CD14-positive monocyte (primary cell): ENCODE data around the gene FCN3. TPM values are rescaled to one million over a fixed set of nuclear protein-coding genes. Genes with fewer than 3 reads are reported as not detected.

Experiments used
- DNase-seq, 3 donors: peaks; one replicate each; pipeline ENCODE4 v3.0.0-alpha.2; 2011 to 2022
- H2AFZ ChIP-seq: 2 replicates; pipeline ENCODE4 v1.6.0; 2012; ENCODE audit warnings: mild to moderate bottlenecking, low read depth, low read length, inconsistent platforms; ENCODE audit not compliant: insufficient read depth, poor library complexity, severe bottlenecking
- H3K27ac ChIP-seq, 2 donors: 1 replicate in 1 of 2; 2 replicates in 1 of 2; pipeline ENCODE4 v1.5.1; 2012 to 2013; ENCODE audit warnings: low read length in 2 of 2, control low read depth in 1 of 2, inconsistent platforms in 1 of 2, low read depth in 1 of 2, mild to moderate bottlenecking in 1 of 2
- H3K27me3 ChIP-seq, 2 donors: one replicate each; pipeline versions ENCODE4 v1.6.0 to v1.6.1; 2011 to 2013; ENCODE audit warnings: low read length in 2 of 2; ENCODE audit not compliant: control insufficient read depth in 2 of 2, insufficient read depth in 2 of 2
- H3K36me3 ChIP-seq, 2 donors: replicated peaks in 1 of 2; 1 replicate in 1 of 2; 2 replicates in 1 of 2; pipeline versions ENCODE4 v1.5.1 to v1.6.1; 2012 to 2013; ENCODE audit warnings: low read length in 2 of 2, control low read depth in 1 of 2, inconsistent platforms in 1 of 2, mild to moderate bottlenecking in 1 of 2; ENCODE audit not compliant: insufficient read depth in 2 of 2, control insufficient read depth in 1 of 2
- H3K4me1 ChIP-seq, 2 donors: 1 replicate in 1 of 2; 2 replicates in 1 of 2; pipeline versions ENCODE4 v1.5.1 to v1.6.1; 2012 to 2013; ENCODE audit warnings: low read length in 2 of 2, control low read depth in 1 of 2, inconsistent platforms in 1 of 2, mild to moderate bottlenecking in 1 of 2, moderate library complexity in 1 of 2; ENCODE audit not compliant: insufficient read depth in 2 of 2, control insufficient read depth in 1 of 2
- H3K4me2 ChIP-seq: replicated peaks from 2 replicates; pipeline ENCODE3; 2012; ENCODE audit warnings: low read length, moderate library complexity, mild to moderate bottlenecking; ENCODE audit not compliant: poor library complexity, severe bottlenecking; ENCODE audit errors: extremely low read depth
- H3K4me3 ChIP-seq, 3 experiments: fragments of 200-600 bp in 1 of 3; sonication (generic) in 1 of 3; replicated peaks in 1 of 3; 1 replicate in 2 of 3; 2 replicates in 1 of 3; pipeline ENCODE4 v1.5.1; 2011 to 2013; ENCODE audit warnings: low read length in 3 of 3, mild to moderate bottlenecking in 3 of 3, control low read depth in 2 of 3, low read depth in 2 of 3, inconsistent platforms in 1 of 3, moderate library complexity in 1 of 3
- H3K79me2 ChIP-seq: 2 replicates; pipeline ENCODE4 v1.6.0; 2012; ENCODE audit warnings: mild to moderate bottlenecking, control low read depth, inconsistent platforms, low read length, moderate library complexity; ENCODE audit not compliant: insufficient read depth
- H3K9ac ChIP-seq: 2 replicates; pipeline ENCODE4 v1.6.0; 2017; ENCODE audit warnings: low read length, mild to moderate bottlenecking; ENCODE audit not compliant: insufficient read depth, poor library complexity, severe bottlenecking
- H3K9me3 ChIP-seq, 2 donors: replicated peaks in 1 of 2; 1 replicate in 1 of 2; 2 replicates in 1 of 2; pipeline versions ENCODE4 v1.5.1 to v1.6.1; 2012 to 2013; ENCODE audit warnings: low read length in 2 of 2, control low read depth in 1 of 2; ENCODE audit not compliant: control insufficient read depth in 1 of 2, insufficient read depth in 1 of 2
- H4K20me1 ChIP-seq: 2 replicates; pipeline ENCODE4 v1.6.0; 2012; ENCODE audit warnings: mild to moderate bottlenecking, low read length, control low read depth, moderate library complexity; ENCODE audit not compliant: insufficient read depth
- H3K27ac Mint-ChIP-seq, 7 donors: one replicate each; pipeline ENCODE4 v1.8.0; 2020; ENCODE audit warnings: mild to moderate bottlenecking in 7 of 7, mixed read lengths in 7 of 7, moderate library complexity in 6 of 7, inconsistent platforms in 2 of 7
- H3K27me3 Mint-ChIP-seq, 3 donors: one replicate each; pipeline ENCODE4 v1.8.0; 2021 to 2022; ENCODE audit warnings: low read depth in 3 of 3, mild to moderate bottlenecking in 3 of 3, mixed read lengths in 3 of 3, moderate library complexity in 3 of 3, inconsistent platforms in 1 of 3
- H3K36me3 Mint-ChIP-seq, 2 donors: one replicate each; pipeline ENCODE4 v1.8.0; 2020; ENCODE audit warnings: mixed read lengths in 2 of 2, inconsistent platforms in 1 of 2, mild to moderate bottlenecking in 1 of 2
- H3K4me1 Mint-ChIP-seq: one replicate; pipeline ENCODE4 v1.8.0; 2020; ENCODE audit warnings: mild to moderate bottlenecking, mixed read lengths
- H3K4me3 Mint-ChIP-seq, 2 donors: one replicate each; pipeline ENCODE4 v1.8.0; 2020; ENCODE audit warnings: mild to moderate bottlenecking in 2 of 2, mixed read lengths in 2 of 2, moderate library complexity in 1 of 2
- H3K9me3 Mint-ChIP-seq, 7 donors: one replicate each; pipeline ENCODE4 v1.8.0; 2020 to 2022; ENCODE audit warnings: mixed read lengths in 7 of 7, mild to moderate bottlenecking in 6 of 7, moderate library complexity in 6 of 7, inconsistent platforms in 2 of 7
- WGBS: methylation state at CpG from one replicate; pipeline ENCODE4 v1.1.5; 2013; ENCODE audit warnings: missing lambda C conversion rate; ENCODE audit not compliant: insufficient coverage; 5-methylcytosine and 5-hydroxymethylcytosine counted together
- intact Hi-C, 2 donors: fragments of 100-400 bp; cut with micrococcal nuclease; formaldehyde crosslinking; loops; one replicate each; pipeline versions ENCODE4 v1.15.0 to v1.15.1; 2023
- polyA plus RNA-seq, 3 donors: library from polyadenylated mRNA; depleted of rRNA in 1 of 3; unstranded in 2 of 3; stranded (reverse) in 1 of 3; fragments of 300-500 nt in 2 of 3; fragments of >200 nt in 1 of 3; fragmentation: Illumina TruSeq in 2 of 3; gene quantifications; 1 replicate in 2 of 3; 2 replicates in 1 of 3; pipeline ENCODE4 v1.2.3, GENCODE V29; 2012 to 2021
- TF ChIP-seq, protein P1 (sequence below): fragments of 200-600 bp; IDR thresholded peaks from one replicate; pipeline ENCODE4 v1.8.0; 2022; ENCODE audit warnings: antibody characterized with exemption, mild to moderate bottlenecking

The FCN3 gene
- polyA plus RNA-seq, 3 donors, result not detected

DNA sequence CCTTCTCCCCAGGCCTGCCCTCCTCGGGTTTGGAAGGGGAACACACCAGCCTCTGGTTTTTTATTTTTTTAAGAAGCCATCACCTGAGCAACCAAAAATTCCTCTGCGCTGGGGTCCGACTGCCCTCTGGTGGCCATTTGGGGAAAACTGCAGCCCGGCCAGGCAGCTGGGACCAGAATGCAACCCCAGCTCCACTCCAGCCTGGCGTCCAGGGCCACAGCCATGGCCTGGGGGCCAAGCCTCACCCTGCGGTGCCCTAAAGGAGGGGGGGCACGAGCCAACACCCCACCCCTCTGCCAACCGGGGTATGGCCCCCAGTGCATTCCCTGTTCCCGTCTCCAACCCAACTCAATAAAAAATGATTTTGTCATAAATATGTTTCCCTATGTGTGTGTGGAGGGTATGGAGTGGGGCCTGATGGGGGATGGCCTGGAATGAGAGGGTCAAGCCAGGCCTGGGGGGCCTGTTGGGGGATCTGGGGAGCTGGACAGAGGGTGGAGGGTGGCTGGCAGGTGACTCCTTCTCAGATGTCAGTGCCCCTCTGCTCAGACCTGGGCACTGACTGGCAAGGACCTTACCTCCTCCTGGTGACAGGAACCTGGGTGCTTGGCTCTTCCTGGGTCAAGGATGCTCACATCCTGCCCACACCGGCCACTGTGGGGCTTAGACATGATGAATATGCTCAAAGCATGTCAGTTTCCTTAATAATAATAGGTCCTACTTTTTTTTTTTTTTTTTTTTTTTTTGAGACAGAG, 21.0 kb upstream of the FCN3 start:
- peaks cover 13 to 25% (median 20%) of the 10 kb centered on the region in 3 donors for H3K27me3 Mint-ChIP-seq
- Histone ChIP-seq H3K27ac (no peak overlapping the region), H3K4me2 (no peak overlapping the region), H3K9ac (no peak overlapping the region), H3K27me3 (peaks cover 0 to 17% of the 10 kb centered on the region in 2 donors), H2AFZ (no peak overlapping the region), H3K4me1 (peaks cover 16 to 18% of the 10 kb centered on the region in 2 donors), H4K20me1 (peaks cover 7% of the 10 kb centered on the region), H3K4me3 (no peak overlapping the region), H3K36me3 (no peaks in the 10 kb centered on the region), H3K9me3 (no peaks in the 10 kb centered on the region), H3K79me2 (no peaks in the 10 kb centered on the region)
- DNase-seq, result peak; percentile 67 to 76 (median 69)
- no peak overlapping the region for H3K4me3 Mint-ChIP-seq
- peaks cover 16% of the 10 kb centered on the region for H3K4me1 Mint-ChIP-seq
- WGBS, result 0% methylated on average over 6 of the region's 10 CpGs
- H3K9me3 Mint-ChIP-seq, result peaks cover 0 to 5% (median 0%) of the 10 kb centered on the region in 7 donors
- TF ChIP-seq, protein P1, sequence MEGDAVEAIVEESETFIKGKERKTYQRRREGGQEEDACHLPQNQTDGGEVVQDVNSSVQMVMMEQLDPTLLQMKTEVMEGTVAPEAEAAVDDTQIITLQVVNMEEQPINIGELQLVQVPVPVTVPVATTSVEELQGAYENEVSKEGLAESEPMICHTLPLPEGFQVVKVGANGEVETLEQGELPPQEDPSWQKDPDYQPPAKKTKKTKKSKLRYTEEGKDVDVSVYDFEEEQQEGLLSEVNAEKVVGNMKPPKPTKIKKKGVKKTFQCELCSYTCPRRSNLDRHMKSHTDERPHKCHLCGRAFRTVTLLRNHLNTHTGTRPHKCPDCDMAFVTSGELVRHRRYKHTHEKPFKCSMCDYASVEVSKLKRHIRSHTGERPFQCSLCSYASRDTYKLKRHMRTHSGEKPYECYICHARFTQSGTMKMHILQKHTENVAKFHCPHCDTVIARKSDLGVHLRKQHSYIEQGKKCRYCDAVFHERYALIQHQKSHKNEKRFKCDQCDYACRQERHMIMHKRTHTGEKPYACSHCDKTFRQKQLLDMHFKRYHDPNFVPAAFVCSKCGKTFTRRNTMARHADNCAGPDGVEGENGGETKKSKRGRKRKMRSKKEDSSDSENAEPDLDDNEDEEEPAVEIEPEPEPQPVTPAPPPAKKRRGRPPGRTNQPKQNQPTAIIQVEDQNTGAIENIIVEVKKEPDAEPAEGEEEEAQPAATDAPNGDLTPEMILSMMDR, result peak; percentile 95
- peak overlapping the region in 1 of 7 donors; percentile 68 for H3K27ac Mint-ChIP-seq
- H3K36me3 Mint-ChIP-seq, result no peaks in the 10 kb centered on the region
- intact Hi-C loops, result loop anchor here (1.0 to 10.0 kb wide), 5 partner anchors 37 to 291 kb away; no protein-coding TSS in a partner anchor

DNA sequence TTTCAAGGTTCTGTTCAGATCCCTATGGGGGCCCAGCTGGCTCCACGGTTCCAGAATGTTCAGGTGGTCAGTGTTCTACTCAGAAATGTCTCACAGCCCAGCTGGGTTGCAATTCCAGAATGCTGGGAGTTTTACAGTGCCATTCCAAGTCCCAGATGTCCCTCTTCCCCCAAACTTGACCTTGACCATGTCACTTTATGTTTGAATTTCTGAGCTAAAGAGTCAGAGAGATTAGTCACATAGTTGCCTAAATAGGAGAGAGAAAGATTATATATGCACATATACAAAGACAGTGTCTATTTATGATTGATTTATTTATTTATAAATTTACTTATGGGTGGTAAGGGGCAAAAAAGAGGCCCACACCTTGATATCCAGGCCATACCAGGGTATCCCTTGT, 20.3 kb upstream of the FCN3 start:
- no peaks in the 10 kb centered on the region for H3K79me2 ChIP-seq
- TF ChIP-seq, protein P1, result no peak
- Mint-ChIP-seq H3K36me3 (no peaks in the 10 kb centered on the region), H3K4me3 (no peak overlapping the region), H3K9me3 (peaks cover 0 to 5% (median 0%) of the 10 kb centered on the region in 7 donors), H3K27me3 (peaks cover 16 to 25% (median 20%) of the 10 kb centered on the region in 3 donors), H3K4me1 (peaks cover 16% of the 10 kb centered on the region), H3K27ac (peak overlapping the region in 1 of 7 donors; percentile 36)
- intact Hi-C loops, result loop anchor here (1.0 to 10.0 kb wide), 5 partner anchors 36 to 290 kb away; no protein-coding TSS in a partner anchor
- no peak overlapping the region for H2AFZ ChIP-seq
- H3K9ac ChIP-seq, result no peak overlapping the region
- peaks cover 6% of the 10 kb centered on the region for H4K20me1 ChIP-seq
- no peak overlapping the region for H3K4me3 ChIP-seq
- peaks cover 16 to 18% of the 10 kb centered on the region in 2 donors for H3K4me1 ChIP-seq
- 91% methylated on average over 1 of the region's 1 CpG for WGBS
- no peak for DNase-seq
- no peak overlapping the region for H3K4me2 ChIP-seq
- H3K27me3 ChIP-seq, result peaks cover 0 to 19% of the 10 kb centered on the region in 2 donors
- no peaks in the 10 kb centered on the region for H3K9me3 ChIP-seq
- H3K36me3 ChIP-seq, result no peaks in the 10 kb centered on the region
- H3K27ac ChIP-seq, result no peak overlapping the region
